Thymus (tissue), 11 donors: ENCODE data around the gene TBC1D24. TPM values are rescaled to one million over a fixed set of nuclear protein-coding genes. Genes with fewer than 3 reads are reported as not detected.

Experiments
- DNase-seq, 9 donors: peaks; one replicate each; pipeline ENCODE4 v3.0.0-alpha.2; 2013; ENCODE audit warnings: low spot score in 9 of 9, low read depth in 6 of 9, missing footprints in 1 of 9
- H3K27ac ChIP-seq, 2 donors: one replicate each; pipeline ENCODE4 v1.5.1; 2013; ENCODE audit warnings: control low read depth in 1 of 2, low read depth in 1 of 2, low read length in 1 of 2, mild to moderate bottlenecking in 1 of 2, moderate library complexity in 1 of 2
- H3K27me3 ChIP-seq, 2 donors: one replicate each; pipeline ENCODE4 v1.5.1; 2013; ENCODE audit warnings: low read length in 1 of 2; ENCODE audit not compliant: control insufficient read depth in 2 of 2, insufficient read depth in 1 of 2
- H3K36me3 ChIP-seq, 2 donors: one replicate each; pipeline ENCODE4 v1.5.1; 2013; ENCODE audit warnings: low read length in 1 of 2, mild to moderate bottlenecking in 1 of 2, moderate library complexity in 1 of 2; ENCODE audit not compliant: control insufficient read depth in 2 of 2, insufficient read depth in 2 of 2
- H3K4me1 ChIP-seq, 2 donors: one replicate each; pipeline ENCODE4 v1.5.1; 2013; ENCODE audit warnings: low read length in 2 of 2; ENCODE audit not compliant: control insufficient read depth in 2 of 2, insufficient read depth in 2 of 2
- H3K4me3 ChIP-seq, 2 donors: one replicate each; pipeline ENCODE4 v1.5.1; 2013; ENCODE audit warnings: low read length in 2 of 2, control low read depth in 1 of 2, mild to moderate bottlenecking in 1 of 2
- H3K9me3 ChIP-seq, 2 donors: one replicate each; pipeline ENCODE4 v1.5.1; 2013; ENCODE audit warnings: low read length in 1 of 2, mild to moderate bottlenecking in 1 of 2; ENCODE audit not compliant: control insufficient read depth in 2 of 2, insufficient read depth in 1 of 2
- WGBS: extraction: QIAGEN DNeasy Blood & Tissue Kit; methylation state at CpG from one replicate; pipeline ENCODE4 v1.1.7; 2013; 5-methylcytosine and 5-hydroxymethylcytosine counted together
- polyA plus RNA-seq: library from polyadenylated mRNA; stranded (reverse); fragments of 200-250 nt; gene quantifications from one replicate; pipeline ENCODE4 v1.2.3, GENCODE V29; 2013
- total RNA-seq: library from RNA; stranded (reverse); fragments of 120-200 nt; gene quantifications from one replicate; pipeline ENCODE4 v1.2.4, GENCODE V29; 2013
- donor health status: healthy.

Gene TBC1D24
- total and polyA plus RNA-seq, 2 donors = 3.5 to 3.7 TPM

DNA sequence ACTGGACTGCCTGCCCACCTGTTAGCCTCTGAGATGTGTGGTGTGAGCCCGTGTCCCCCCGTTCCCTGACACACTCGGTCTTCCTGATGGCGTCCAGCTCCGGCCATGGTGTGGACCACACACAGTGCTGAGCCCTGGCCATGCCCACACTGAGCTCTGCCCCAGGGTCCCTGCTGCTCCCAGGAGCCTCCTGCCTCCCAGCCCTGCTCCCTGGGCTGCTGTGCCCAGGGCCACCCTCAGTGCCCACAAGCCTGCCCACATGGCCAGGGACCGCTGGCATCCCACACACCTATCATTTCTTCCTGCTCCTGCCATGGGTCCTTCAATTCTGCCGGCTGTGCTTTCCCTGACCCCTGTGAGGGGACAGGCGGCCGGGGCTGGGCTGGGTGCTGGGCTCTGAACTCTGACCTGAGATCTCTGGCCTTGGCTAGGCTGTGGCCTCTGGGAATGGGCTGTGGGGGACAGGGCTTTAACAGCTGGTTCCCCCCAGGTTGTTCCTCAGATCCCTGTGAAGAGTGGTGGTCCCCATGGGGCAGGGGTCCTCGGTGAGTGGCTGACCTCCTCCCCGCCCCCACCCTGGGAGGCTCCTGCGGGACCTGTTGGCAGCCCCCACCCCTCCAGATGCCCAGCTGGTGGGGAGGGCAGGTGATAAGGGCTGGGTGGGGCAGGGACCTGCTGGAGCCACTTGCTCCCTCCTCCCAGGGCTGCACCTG lies 52.3 kb downstream of the TBC1D24 start:
- Histone ChIP-seq H3K27ac (no peak overlapping the region), H3K36me3 (peaks cover 46 to 52% of the 10 kb centered on the region in 2 donors), H3K4me3 (no peak overlapping the region), H3K4me1 (peaks cover 6 to 15% of the 10 kb centered on the region in 2 donors), H3K9me3 (no peaks in the 10 kb centered on the region), H3K27me3 (peaks cover 0 to 10% of the 10 kb centered on the region in 2 donors)
- 96% methylated on average over 12 of the region's 12 CpGs for WGBS
- no peak for DNase-seq

DNA sequence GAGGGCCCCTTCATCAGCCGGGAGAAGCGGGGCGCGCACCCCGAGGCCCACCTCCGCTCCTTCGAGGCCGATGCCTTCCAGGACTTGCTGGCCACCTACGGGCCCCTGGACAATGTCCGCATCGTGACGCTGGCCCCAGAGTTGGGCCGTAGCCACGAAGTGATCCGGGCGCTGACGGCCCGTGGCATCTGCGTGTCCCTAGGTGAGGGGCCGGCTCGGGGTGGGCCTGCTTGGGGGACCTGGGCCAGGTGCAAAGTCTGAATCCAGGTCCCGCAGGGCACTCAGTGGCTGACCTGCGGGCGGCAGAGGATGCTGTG lies 52.8 kb downstream of the TBC1D24 start:
- 99% methylated on average over 24 of the region's 24 CpGs for WGBS
- H3K4me3 ChIP-seq = no peak overlapping the region
- peaks cover 0 to 1% of the 10 kb centered on the region in 2 donors for H3K9me3 ChIP-seq
- peaks cover 6 to 20% of the 10 kb centered on the region in 2 donors for H3K4me1 ChIP-seq
- DNase-seq = no peak
- H3K36me3 ChIP-seq = peaks cover 45 to 52% of the 10 kb centered on the region in 2 donors
- H3K27ac ChIP-seq = no peak overlapping the region
- peaks cover 0 to 14% of the 10 kb centered on the region in 2 donors for H3K27me3 ChIP-seq

DNA sequence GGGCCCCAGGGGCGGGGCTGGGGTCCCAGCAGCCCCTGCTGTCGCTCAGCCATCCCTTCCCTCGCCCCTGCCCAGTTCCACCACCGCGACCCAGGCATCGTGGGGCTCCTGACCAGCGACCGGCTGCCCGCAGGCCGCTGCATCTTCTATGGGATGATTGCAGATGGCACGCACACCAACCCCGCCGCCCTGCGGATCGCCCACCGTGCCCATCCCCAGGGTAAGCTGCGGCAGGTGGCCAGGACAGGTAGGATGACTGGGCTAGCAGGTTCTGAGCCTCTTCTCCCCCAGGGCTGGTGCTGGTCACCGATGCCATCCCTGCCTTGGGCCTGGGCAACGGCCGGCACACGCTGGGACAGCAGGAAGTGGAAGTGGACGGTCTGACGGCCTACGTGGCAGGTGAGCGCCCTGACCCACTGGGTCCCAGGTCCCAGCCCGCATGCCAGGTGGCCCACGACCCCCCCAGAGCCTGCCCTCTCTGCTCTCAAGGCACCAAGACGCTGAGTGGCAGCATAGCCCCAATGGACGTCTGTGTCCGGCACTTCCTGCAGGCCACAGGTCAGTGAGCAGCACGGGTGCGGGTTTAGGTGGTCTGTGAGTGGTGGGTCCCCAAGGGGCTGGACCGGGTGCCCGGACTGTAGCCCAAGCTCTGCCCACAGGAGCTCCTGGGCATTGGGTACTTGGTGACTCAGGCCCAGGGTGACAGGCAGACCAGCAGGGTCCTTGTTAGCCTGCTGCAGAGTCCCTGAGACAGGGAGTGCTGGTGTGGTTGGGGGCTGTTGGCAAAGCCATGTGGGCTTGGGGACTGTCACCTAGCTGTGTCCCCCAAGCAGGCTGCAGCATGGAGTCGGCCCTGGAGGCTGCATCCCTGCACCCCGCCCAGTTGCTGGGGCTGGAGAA lies 53.5 kb downstream of the TBC1D24 start:
- Histone ChIP-seq H3K4me3 (no peak overlapping the region), H3K27ac (no peak overlapping the region), H3K9me3 (peaks cover 0 to 1% of the 10 kb centered on the region in 2 donors), H3K4me1 (peaks cover 6 to 27% of the 10 kb centered on the region in 2 donors), H3K27me3 (peaks cover 0 to 16% of the 10 kb centered on the region in 2 donors), H3K36me3 (peaks cover 42 to 49% of the 10 kb centered on the region in 2 donors)
- no peak for DNase-seq
- WGBS = 98% methylated on average over 36 of the region's 36 CpGs

DNA sequence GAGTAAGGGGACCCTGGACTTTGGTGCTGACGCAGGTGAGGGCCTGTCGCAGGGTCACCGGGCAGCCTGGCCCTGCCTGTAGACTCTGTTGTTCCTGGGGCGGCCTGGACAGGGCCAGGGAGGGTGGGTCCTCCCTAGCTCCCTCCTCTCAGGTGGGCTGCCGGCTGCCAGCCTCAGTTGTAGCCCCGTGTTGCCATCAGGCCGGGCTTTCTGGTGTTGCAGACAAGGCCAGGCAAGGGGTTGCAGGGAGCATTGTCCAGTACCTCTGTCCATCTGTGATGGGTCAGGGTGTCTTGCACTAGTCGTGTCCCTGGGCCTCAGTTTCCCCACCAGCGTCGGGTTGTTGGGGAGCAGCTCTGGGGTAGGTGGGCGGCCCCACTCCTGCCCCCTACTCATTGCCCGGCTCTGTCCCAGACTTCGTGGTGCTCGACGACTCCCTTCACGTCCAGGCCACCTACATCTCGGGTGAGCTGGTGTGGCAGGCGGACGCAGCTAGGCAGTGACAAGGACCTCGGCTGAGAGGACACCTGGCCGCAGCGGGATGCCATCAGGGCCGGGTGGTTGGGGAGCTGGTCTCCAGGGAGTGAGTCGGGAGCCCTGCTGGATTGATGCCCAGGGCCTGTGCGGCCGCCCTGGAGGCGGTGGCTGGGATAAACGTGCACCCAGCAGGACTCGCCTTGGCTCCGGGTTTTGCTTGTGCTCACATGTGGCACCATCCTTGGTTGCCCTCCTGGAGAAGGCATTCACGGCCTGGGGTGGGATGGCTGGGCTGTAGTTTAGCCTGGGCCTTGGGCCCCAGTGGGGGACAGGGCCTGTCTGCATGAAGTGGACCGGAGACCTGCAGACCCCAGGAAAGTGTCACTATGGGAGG lies 54.4 kb downstream of the TBC1D24 start:
- Histone ChIP-seq H3K4me3 (no peak overlapping the region), H3K4me1 (peaks cover 6 to 25% of the 10 kb centered on the region in 2 donors), H3K9me3 (peaks cover 0 to 1% of the 10 kb centered on the region in 2 donors), H3K36me3 (peaks cover 33 to 42% of the 10 kb centered on the region in 2 donors), H3K27ac (no peak overlapping the region), H3K27me3 (peaks cover 0 to 23% of the 10 kb centered on the region in 2 donors)
- no peak for DNase-seq
- 97% methylated on average over 32 of the region's 32 CpGs for WGBS

DNA sequence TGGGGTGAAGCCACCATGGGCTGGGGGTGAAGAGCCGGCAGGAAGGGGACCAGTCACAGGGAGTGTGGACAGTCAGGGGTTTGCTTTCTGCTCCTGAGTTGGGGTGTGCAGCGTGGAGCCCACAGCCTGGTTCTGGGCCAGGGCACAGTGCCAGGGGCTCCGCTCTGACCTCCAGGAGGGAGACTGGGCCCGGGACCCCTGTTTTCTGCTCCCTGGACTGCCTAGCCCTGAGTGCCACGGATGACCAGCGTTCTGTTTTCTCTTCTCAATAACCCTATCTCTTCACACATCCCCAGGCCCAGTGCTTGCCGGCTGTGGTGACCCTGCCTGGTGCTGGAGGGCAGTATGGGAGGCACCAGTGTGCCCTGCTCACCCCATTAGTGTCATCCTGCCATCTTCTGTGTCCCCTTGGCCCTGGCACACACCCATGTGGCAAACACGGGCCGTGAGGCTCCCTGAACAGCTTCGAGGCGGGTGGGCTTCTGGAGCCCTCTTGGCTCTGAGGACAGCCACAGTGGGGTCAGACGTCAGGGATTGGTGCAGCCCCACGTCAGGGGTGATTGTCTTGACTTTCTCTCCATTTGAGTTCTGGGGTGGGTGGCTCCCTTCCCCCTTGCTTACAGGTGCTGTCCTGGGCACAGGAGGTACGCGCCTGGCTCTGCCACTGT lies 55.2 kb downstream of the TBC1D24 start:
- H3K27ac ChIP-seq = no peak overlapping the region
- 98% methylated on average over 15 of the region's 15 CpGs for WGBS
- peaks cover 31 to 42% of the 10 kb centered on the region in 2 donors for H3K36me3 ChIP-seq

DNA sequence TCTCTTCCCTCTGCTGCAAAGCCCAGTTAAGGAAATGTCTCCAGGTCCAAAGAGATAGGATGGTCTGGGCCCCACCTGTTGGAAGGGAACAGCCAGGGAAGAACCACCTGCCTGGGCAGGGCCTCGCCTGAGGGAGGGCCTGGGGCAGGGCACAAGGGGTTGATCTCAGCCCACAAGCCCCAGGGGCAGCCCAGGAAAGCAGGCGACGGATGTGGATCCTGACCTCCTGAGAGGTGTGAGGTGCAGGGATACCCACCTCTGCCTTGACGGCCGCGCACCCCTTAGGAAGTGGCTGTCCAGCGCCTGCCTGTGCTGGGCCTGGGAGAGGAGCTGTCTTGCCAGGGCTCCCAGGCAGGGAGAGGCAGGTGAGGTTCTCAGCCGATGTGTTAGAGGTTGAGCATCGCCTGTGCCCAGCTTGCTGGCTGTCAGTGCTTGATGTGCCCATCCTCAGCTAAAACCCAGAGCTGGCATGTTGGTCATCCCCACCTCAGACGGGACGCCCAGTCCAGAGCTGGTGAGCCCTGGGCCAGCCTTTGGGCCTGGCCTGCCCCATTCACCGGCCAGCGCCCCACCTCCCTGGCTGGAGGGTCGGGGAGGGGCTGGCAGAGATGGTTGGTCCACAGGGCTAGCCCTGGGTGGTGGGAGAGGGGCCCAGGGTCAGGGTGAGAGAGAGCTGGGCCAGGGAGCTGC lies 55.8 kb downstream of the TBC1D24 start:
- H3K4me1 ChIP-seq = peaks cover 6 to 25% of the 10 kb centered on the region in 2 donors
- peaks cover 0 to 1% of the 10 kb centered on the region in 2 donors for H3K9me3 ChIP-seq
- H3K4me3 ChIP-seq = peak overlapping the region in 1 of 2 donors; percentile 74
- no peak for DNase-seq
- WGBS = 96% methylated on average over 14 of the region's 14 CpGs
- H3K27me3 ChIP-seq = peaks cover 0 to 23% of the 10 kb centered on the region in 2 donors
- peaks cover 29 to 40% of the 10 kb centered on the region in 2 donors for H3K36me3 ChIP-seq
- H3K27ac ChIP-seq = peak overlapping the region in 1 of 2 donors; percentile 54

More for the DNA sequence above, 55.2 kb downstream of the TBC1D24 start:
- Histone ChIP-seq H3K27me3 (peaks cover 0 to 23% of the 10 kb centered on the region in 2 donors), H3K4me1 (peaks cover 6 to 25% of the 10 kb centered on the region in 2 donors), H3K4me3 (no peak overlapping the region), H3K9me3 (peaks cover 0 to 1% of the 10 kb centered on the region in 2 donors)
- DNase-seq = no peak

DNA sequence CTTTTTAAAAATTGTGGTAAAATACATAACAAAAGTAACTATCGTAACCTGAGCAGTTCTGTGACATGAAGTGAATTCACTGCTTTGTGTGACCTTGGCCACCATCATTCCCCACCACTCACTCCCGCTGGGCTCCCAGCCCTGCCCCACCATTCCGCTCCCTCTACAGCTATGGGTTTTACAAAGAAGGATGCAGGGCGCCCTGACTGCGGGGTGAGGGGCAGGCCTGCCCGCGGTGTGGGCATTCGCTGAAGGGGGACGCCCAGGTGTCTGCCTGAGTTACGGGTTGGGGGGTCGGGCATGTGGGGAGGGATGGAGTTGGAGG lies 56.4 kb downstream of the TBC1D24 start, which contains the start of gene CEMP1:
Gene CEMP1, minus strand, starts transcription at position 38 of the 325 bp plus-strand sequence. CDS start 335 bp downstream, outside the sequence.
- WGBS = 21% methylated on average over 11 of the region's 11 CpGs
- Histone ChIP-seq H3K27ac (peak within 1 kb of the TSS; percentile 88 to 97), H3K4me3 (peak within 1 kb of the TSS; percentile 60 to 74), H3K27me3 (peaks cover 0 to 23% of the 10 kb centered on the region in 2 donors), H3K4me1 (peaks cover 6 to 28% of the 10 kb centered on the region in 2 donors), H3K9me3 (peaks cover 0 to 1% of the 10 kb centered on the region in 2 donors), H3K36me3 (peaks cover 23 to 34% of the 10 kb centered on the region in 2 donors)
- no peak for DNase-seq
